HEK293T (cell line): ENCODE data around the gene EIF4G3.

ENCODE experiments used
- CTCF ChIA-PET: fragments of 350-600 bp; formaldehyde crosslinking; extraction: SDS; loops from one replicate; lab custom pipeline; 2021; ENCODE audit warnings: antibody characterized with exemption, inconsistent platforms; lab: Yijun Ruan, JAX
- POLR2A ChIA-PET: fragments of 350-600 bp; formaldehyde crosslinking; extraction: SDS; loops from one replicate; lab custom pipeline; 2020; ENCODE audit warnings: antibody characterized with exemption, inconsistent platforms; lab: Yijun Ruan, JAX
- DNase-seq: peaks from one replicate; pipeline ENCODE4 v3.0.0; 2012; ENCODE audit warnings: mixed read lengths; ENCODE audit errors: extremely low spot score
- ARNT ChIP-seq: fragments of 450-650 bp; IDR thresholded peaks from 2 replicates; pipeline ENCODE4 v1.6.1; 2017; ENCODE audit warnings: mild to moderate bottlenecking
- BHLHE40 ChIP-seq: fragments of 450-650 bp; IDR thresholded peaks from 2 replicates; pipeline ENCODE4 v1.6.1; 2016; ENCODE audit warnings: mild to moderate bottlenecking, moderate library complexity, borderline replicate concordance
- CTBP1 ChIP-seq: fragments of 450-650 bp; IDR thresholded peaks from 2 replicates; pipeline ENCODE4 v1.6.1; 2016; ENCODE audit warnings: borderline replicate concordance
- ELF4 ChIP-seq: fragments of 450-650 bp; IDR thresholded peaks from 2 replicates; pipeline ENCODE4 v1.6.1; 2017; ENCODE audit warnings: antibody characterized with exemption
- FOXA1 ChIP-seq: fragments of 450-650 bp; IDR thresholded peaks from 2 replicates; pipeline ENCODE4 v1.6.1; 2016; ENCODE audit warnings: mild to moderate bottlenecking
- FOXK2 ChIP-seq: fragments of 450-650 bp; IDR thresholded peaks from 2 replicates; pipeline ENCODE4 v1.6.1; 2016; ENCODE audit warnings: mild to moderate bottlenecking
- FOXM1 ChIP-seq: fragments of 450-650 bp; IDR thresholded peaks from 2 replicates; pipeline ENCODE4 v1.6.1; 2017; ENCODE audit warnings: mild to moderate bottlenecking, borderline replicate concordance
- HDGF ChIP-seq: fragments of 450-650 bp; IDR thresholded peaks from 2 replicates; pipeline ENCODE4 v1.6.1; 2017; ENCODE audit warnings: antibody characterized with exemption, borderline replicate concordance
- L3MBTL2 ChIP-seq: fragments of 450-650 bp; conservative IDR thresholded peaks from 2 replicates; pipeline ENCODE4 v1.6.1; 2016; ENCODE audit warnings: mild to moderate bottlenecking
- LEF1 ChIP-seq: fragments of 450-650 bp; IDR thresholded peaks from 2 replicates; pipeline ENCODE4 v1.6.1; 2017; ENCODE audit warnings: mild to moderate bottlenecking, borderline replicate concordance
- NFRKB ChIP-seq: fragments of 450-650 bp; IDR thresholded peaks from 2 replicates; pipeline ENCODE4 v1.6.1; 2016; ENCODE audit warnings: mild to moderate bottlenecking, moderate library complexity
- SP1 ChIP-seq: fragments of 450-650 bp; IDR thresholded peaks from 2 replicates; pipeline ENCODE4 v1.6.1; 2017
- SUZ12 ChIP-seq: fragments of 450-650 bp; IDR thresholded peaks from 2 replicates; pipeline ENCODE4 v1.6.1; 2016; ENCODE audit warnings: mild to moderate bottlenecking
- TARDBP ChIP-seq: fragments of 450-650 bp; IDR thresholded peaks from 2 replicates; pipeline ENCODE4 v1.6.1; 2016
- ZNF384 ChIP-seq: fragments of 450-650 bp; IDR thresholded peaks from 2 replicates; pipeline ENCODE4 v1.6.1; 2016
- TF ChIP-seq, protein P1 (sequence below): fragments of 450-650 bp; IDR thresholded peaks from 2 replicates; pipeline ENCODE4 v1.6.1; 2016

The EIF4G3 gene

DNA sequence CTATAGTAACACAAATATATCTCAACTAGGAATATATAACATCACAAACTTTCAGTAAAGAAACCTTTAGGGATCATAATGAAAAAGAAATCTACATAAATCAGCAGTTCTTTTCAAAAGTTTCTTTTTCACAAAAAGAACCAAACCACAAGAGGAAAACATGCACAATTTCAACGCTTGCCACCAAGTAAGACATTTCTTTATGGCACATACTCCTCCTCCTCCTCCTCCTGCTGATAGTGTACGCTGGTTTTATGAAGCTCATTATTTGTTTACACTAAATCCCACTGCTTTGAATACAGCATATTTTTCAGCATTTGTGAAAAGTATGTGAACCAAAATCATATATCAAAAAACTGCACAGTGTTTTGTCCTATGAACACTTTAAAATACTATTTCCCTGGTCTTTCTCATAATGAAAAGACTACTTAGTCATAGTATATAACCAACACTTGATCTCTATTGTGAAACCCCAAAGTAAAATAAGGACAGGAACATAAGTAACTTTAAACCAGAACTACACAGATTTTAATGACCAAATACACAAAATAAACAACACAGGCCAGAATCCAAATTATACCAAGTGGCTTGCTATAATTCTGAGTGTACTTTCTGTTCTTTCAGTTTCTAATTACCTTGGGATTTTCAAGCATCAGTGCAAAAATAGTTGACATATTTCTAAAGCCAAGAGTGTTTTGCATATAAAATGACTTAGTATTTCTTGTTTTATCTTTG is 184.2 kb downstream of the EIF4G3 start:
- no peak for DNase-seq
- ChIA-PET CTCF (interaction anchor here (0.6 kb wide), 1 partner anchor 47 kb away, joined by 5 read pairs; no protein-coding TSS in a partner anchor), POLR2A (no interaction called here)
- no peak for TF ChIP-seq L3MBTL2
- no peak for TF ChIP-seq NFRKB
- no peak for TF ChIP-seq CTBP1
- TF ChIP-seq SUZ12, result no peak
- no peak for TF ChIP-seq ZNF384
- no peak for TF ChIP-seq ELF4
- TF ChIP-seq FOXK2, result no peak
- TF ChIP-seq FOXA1, result no peak
- TF ChIP-seq LEF1, result no peak
- no peak for TF ChIP-seq HDGF
- TF ChIP-seq, protein P1, sequence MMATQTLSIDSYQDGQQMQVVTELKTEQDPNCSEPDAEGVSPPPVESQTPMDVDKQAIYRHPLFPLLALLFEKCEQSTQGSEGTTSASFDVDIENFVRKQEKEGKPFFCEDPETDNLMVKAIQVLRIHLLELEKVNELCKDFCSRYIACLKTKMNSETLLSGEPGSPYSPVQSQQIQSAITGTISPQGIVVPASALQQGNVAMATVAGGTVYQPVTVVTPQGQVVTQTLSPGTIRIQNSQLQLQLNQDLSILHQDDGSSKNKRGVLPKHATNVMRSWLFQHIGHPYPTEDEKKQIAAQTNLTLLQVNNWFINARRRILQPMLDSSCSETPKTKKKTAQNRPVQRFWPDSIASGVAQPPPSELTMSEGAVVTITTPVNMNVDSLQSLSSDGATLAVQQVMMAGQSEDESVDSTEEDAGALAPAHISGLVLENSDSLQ, result no peak
- no peak for TF ChIP-seq TARDBP
- no peak for TF ChIP-seq BHLHE40
- no peak for TF ChIP-seq ARNT
- TF ChIP-seq FOXM1, result no peak
- no peak for TF ChIP-seq SP1

DNA sequence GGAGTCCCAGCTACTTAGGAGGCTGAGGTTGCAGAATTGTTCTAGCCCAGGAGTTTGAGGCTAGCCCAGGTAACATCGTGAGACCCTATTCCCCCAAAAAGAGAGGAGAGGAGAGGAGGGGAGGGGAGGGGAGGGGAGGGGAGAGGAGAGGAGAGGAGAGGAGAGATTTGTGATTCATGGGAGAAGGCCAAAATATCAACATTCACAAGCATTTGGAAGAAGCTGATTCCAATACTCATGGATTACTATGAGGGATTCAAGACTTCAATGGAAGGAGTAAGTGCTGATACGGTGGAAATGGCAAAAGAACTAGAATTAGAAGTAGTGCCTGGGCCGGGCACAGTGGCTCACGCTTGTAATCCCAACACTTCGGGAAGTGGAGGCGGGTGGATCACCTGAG is 187.8 kb downstream of the EIF4G3 start:
- CTCF ChIA-PET, result no interaction called here
- DNase-seq, result no peak
- TF ChIP-seq CTBP1 (no peak), FOXM1 (no peak)
- TF ChIP-seq, protein P1, result no peak
- POLR2A ChIA-PET, result no interaction called here

DNA sequence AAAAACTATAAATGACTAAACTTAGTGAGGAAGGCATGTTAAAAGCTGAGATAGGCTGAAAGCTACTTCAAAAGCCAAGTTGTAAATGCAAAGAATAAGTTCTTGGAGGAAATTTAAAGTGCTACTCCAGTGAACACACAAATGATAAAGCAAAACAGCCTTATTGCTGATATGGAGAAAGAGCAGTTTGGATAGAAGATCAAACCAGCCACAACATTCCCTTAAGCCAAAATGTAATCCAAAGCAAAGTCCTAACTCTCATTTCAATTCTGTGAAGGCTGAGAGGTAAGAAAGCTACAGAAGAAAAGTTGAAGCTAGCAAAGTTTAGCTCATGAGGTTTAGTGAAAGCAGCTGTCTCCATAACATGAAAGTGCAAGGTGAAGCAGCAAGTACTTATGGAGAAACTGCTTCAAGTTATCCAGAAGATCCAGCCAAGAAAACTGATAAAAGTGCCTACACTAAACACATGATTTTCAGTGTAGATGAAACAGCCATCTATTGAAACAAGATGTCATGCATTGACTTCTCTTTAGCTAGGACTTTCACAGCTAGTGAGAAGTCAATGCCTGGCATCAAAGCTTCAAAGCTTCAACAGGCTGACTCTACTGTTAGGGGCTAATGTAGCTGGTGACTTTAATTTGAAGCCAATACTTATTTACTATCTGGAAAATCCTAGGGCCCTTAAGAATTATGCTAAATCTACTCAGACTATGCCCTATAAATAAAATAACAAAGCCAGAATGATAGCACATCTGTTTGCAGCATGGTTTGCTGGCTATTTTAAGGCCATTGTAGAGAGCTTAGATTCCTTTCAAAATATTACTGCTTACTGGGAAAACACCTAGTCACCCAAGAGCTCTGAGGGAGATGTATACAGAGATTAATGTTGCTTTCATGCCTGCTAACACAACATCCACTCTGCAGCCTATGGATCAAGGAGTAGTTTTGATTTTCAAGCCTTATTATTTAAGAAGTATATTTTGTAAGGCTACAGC is 188.6 kb downstream of the EIF4G3 start:
- ChIA-PET POLR2A (no interaction called here), CTCF (no interaction called here)
- TF ChIP-seq, protein P1, result no peak
- TF ChIP-seq FOXA1 (no peak), LEF1 (no peak), ARNT (no peak), FOXK2 (no peak), SUZ12 (no peak), ELF4 (no peak), ZNF384 (no peak), BHLHE40 (no peak), HDGF (no peak), SP1 (no peak), FOXM1 (no peak), NFRKB (no peak), CTBP1 (no peak), TARDBP (no peak), L3MBTL2 (no peak)
- no peak for DNase-seq

DNA sequence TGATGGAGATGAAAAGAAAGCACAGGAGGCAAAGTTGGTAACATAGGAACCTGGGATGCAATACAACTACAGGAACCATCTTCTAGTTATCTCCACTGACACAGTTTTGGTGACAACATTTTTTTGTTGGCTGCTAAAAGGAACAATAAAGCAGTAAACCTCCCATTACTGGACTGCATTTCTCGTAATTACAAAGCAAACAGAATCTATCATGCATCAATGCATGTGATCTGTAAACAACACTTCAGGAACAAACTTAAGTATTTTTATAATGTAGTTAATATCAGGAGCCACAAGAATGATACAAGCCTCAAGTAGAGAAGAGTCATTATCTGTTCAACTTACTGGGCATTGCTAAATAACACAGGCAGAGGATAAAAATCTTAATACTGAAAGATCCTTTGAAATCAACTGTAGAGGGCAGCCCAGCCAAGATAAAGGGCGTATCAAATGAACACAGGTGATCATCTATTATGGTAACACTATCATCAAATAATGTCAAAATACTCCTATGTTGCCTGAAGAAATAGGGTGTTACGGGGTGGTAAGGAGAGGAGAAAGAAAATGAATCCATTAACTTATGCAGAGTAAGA is 193.3 kb downstream of the EIF4G3 start:
- POLR2A ChIA-PET, result no interaction called here
- no peak for TF ChIP-seq ELF4
- TF ChIP-seq SUZ12, result no peak
- no peak for TF ChIP-seq SP1
- TF ChIP-seq ZNF384, result no peak
- TF ChIP-seq BHLHE40, result no peak
- TF ChIP-seq, protein P1, result no peak
- no peak for TF ChIP-seq NFRKB
- no peak for TF ChIP-seq FOXM1
- TF ChIP-seq LEF1, result no peak
- no peak for TF ChIP-seq FOXA1
- no peak for TF ChIP-seq L3MBTL2
- no peak for TF ChIP-seq TARDBP
- TF ChIP-seq CTBP1, result no peak
- no peak for TF ChIP-seq ARNT
- no peak for TF ChIP-seq HDGF
- TF ChIP-seq FOXK2, result no peak
- no peak for DNase-seq
- CTCF ChIA-PET, result interaction anchor here (0.6 to 2.2 kb wide), 3 partner anchors 212 to 236 kb away, joined by 3 to 10 read pairs (median 3); no protein-coding TSS in a partner anchor
